Choroid plexus epithelial cell (primary cell): ENCODE measurements around the gene TMOD4.

Experiments
- DNase-seq: peaks from one replicate; pipeline ENCODE4 v3.0.0-alpha.2; 2010; ENCODE audit warnings: low read depth
- H3K4me3 ChIP-seq: 2 replicates; pipeline ENCODE4 v1.5.1; 2011; ENCODE audit warnings: low read depth, mild to moderate bottlenecking, control low read depth, low read length, moderate library complexity
- CTCF ChIP-seq: conservative IDR thresholded peaks from 2 replicates; pipeline ENCODE4 v1.5.1; 2011; ENCODE audit warnings: low read depth, mild to moderate bottlenecking, control low read depth, inconsistent platforms, low read length, moderate library complexity

Gene TMOD4

GRCh38 chr1:151159373-151159772 is 16.4 kb downstream of the TMOD4 start:
- H3K4me3 ChIP-seq: no peak overlapping the region
- TF ChIP-seq CTCF: no peak
- no peak for DNase-seq

- TF ChIP-seq CTCF: no peak
- H3K4me3 ChIP-seq: no peak overlapping the region
- no peak for DNase-seq
Observed at GRCh38 chr1:151158751-151159251, 17.0 kb downstream of the TMOD4 start.

GRCh38 chr1:151158326-151158725 is 17.5 kb downstream of the TMOD4 start:
- TF ChIP-seq CTCF: no peak
- DNase-seq: no peak
- H3K4me3 ChIP-seq: no peak overlapping the region

GRCh38 chr1:151157067-151157531 is 18.7 kb downstream of the TMOD4 start:
- no peak overlapping the region for H3K4me3 ChIP-seq
- no peak for TF ChIP-seq CTCF
- DNase-seq: no peak

- no peak for TF ChIP-seq CTCF
- no peak for DNase-seq
- no peak within 1 kb of the TSS for H3K4me3 ChIP-seq
Observed at GRCh38 chr1:151156515-151156819, 19.3 kb downstream of the TMOD4 start, which contains the start of gene TNFAIP8L2. Gene TNFAIP8L2, plus strand, starts transcription at chr1:151156649. Its CDS starts 2,049 bp downstream, at chr1:151158698.

GRCh38 chr1:151147665-151148064 is 28.1 kb downstream of the TMOD4 start:
- H3K4me3 ChIP-seq: no peak overlapping the region
- no peak for DNase-seq
- no peak for TF ChIP-seq CTCF

GRCh38 chr1:151147132-151147503 is 28.7 kb downstream of the TMOD4 start:
- peak; percentile 65 for DNase-seq
- peak overlapping the region; percentile 78 for H3K4me3 ChIP-seq
- no peak for TF ChIP-seq CTCF
